Activated CD4-positive, alpha-beta T cell treated with anti-CD3 and anti-CD28 coated beads, Interleukin-2, amount 50 U/mL, for 1 hour (primary cell): ENCODE data around the gene VWA1.
"Not testable (repeated sequence)": the region's sequence is repeated elsewhere in the genome, so short reads cannot be mapped to it uniquely, and the experiment has no call there.

Source experiments
- DNase-seq: peaks from one replicate; pipeline ENCODE4 v3.0.0-alpha.2; 2020

VWA1 gene

GRCh38 chr1:1403653-1404052, 31.8 kb upstream of the VWA1 start:
- DNase-seq, result no peak

GRCh38 chr1:1406101-1406820, 29.2 kb upstream of the VWA1 start:
- DNase-seq, result no peak

- DNase-seq, result peak; percentile 96
These were observed 28.5 kb upstream of the VWA1 start, which contains the start of gene MRPL20 for GRCh38 chr1:1406821-1407635. MRPL20 (minus strand) TSS chr1:1407293; CDS start chr1:1407217, 76 bp downstream.

- DNase-seq, result no peak
These were observed 27.7 kb upstream of the VWA1 start for GRCh38 chr1:1407636-1408318.

GRCh38 chr1:1410238-1410637, 25.3 kb upstream of the VWA1 start:
- not testable (repeated sequence) for DNase-seq

GRCh38 chr1:1411626-1412025, 23.9 kb upstream of the VWA1 start:
- DNase-seq, result no peak

GRCh38 chr1:1412311-1412902, 23.1 kb upstream of the VWA1 start:
- DNase-seq, result not testable (repeated sequence)

- DNase-seq, result no peak
These were observed 19.7 kb upstream of the VWA1 start for GRCh38 chr1:1415751-1416150.

GRCh38 chr1:1417396-1417795, 18.1 kb upstream of the VWA1 start:
- DNase-seq, result not testable (repeated sequence)

- not testable (repeated sequence) for DNase-seq
These were observed 17.5 kb upstream of the VWA1 start for GRCh38 chr1:1417825-1418463.

GRCh38 chr1:1418464-1419362, 16.8 kb upstream of the VWA1 start:
- DNase-seq, result no peak

- no peak for DNase-seq
These were observed 16.1 kb upstream of the VWA1 start for GRCh38 chr1:1419363-1419812.

GRCh38 chr1:1419813-1420653, 15.5 kb upstream of the VWA1 start:
- DNase-seq, result no peak

GRCh38 chr1:1420654-1421141, 14.8 kb upstream of the VWA1 start:
- no peak for DNase-seq

GRCh38 chr1:1421147-1421906, 14.2 kb upstream of the VWA1 start, which contains the start of gene ANKRD65:
ANKRD65 (minus strand) TSS chr1:1421276; CDS start chr1:1421005, 271 bp downstream.
- no peak for DNase-seq

- no peak for DNase-seq
These were observed 13.5 kb upstream of the VWA1 start for GRCh38 chr1:1421907-1422464.

- no peak for DNase-seq
These were observed 12.8 kb upstream of the VWA1 start for GRCh38 chr1:1422465-1423244.

GRCh38 chr1:1423245-1423597, 12.3 kb upstream of the VWA1 start:
- no peak for DNase-seq
